Stomach (tissue), 4 donors: ENCODE data around the gene BCHE.

Experiments
- EP300 ChIP-seq: sonication (generic); formaldehyde crosslinking; IDR thresholded peaks from one replicate; pipeline ENCODE4 v1.6.1; 2017; ENCODE audit warnings: antibody characterized with exemption
- POLR2A ChIP-seq, 4 donors: fragments of 450-650 bp; IDR thresholded peaks; one replicate each; pipeline ENCODE4 v1.6.1; 2016; ENCODE audit warnings: antibody characterized with exemption in 4 of 4, control low read depth in 2 of 4, mild to moderate bottlenecking in 1 of 4, moderate library complexity in 1 of 4
- TF ChIP-seq, protein P1 (sequence below), 7 experiments: fragments of 450-650 bp in 4 of 7; fragments of 200-600 bp in 3 of 7; sonication (generic) in 3 of 7; IDR thresholded peaks; one replicate each; pipeline ENCODE4 v1.5.1; 2016 to 2019; ENCODE audit warnings: antibody characterized with exemption in 7 of 7, control low read depth in 2 of 7, mild to moderate bottlenecking in 1 of 7

DNA sequence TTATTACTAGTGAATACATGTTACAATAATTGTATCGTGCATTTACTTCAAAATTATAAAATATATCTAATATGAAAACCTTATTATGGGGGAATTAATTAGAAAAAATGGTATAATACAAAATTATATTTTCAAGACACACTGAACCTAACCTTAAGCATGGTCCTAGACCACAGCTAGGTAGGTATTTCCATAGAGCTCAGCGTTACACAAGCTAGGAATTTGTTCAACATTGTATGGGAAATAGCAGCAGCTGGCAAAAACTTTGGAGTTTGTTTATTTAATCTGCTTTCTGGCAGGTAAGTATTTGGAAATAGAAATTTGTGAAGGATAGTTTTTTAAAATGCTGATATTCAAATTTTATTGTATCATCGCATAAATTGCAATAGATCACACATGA is 52.9 kb downstream of the BCHE start:
- TF ChIP-seq, protein P1, sequence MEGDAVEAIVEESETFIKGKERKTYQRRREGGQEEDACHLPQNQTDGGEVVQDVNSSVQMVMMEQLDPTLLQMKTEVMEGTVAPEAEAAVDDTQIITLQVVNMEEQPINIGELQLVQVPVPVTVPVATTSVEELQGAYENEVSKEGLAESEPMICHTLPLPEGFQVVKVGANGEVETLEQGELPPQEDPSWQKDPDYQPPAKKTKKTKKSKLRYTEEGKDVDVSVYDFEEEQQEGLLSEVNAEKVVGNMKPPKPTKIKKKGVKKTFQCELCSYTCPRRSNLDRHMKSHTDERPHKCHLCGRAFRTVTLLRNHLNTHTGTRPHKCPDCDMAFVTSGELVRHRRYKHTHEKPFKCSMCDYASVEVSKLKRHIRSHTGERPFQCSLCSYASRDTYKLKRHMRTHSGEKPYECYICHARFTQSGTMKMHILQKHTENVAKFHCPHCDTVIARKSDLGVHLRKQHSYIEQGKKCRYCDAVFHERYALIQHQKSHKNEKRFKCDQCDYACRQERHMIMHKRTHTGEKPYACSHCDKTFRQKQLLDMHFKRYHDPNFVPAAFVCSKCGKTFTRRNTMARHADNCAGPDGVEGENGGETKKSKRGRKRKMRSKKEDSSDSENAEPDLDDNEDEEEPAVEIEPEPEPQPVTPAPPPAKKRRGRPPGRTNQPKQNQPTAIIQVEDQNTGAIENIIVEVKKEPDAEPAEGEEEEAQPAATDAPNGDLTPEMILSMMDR (IDR thresholded peaks at IDR 0.05), result no peak
- TF ChIP-seq EP300, result no peak
- no peak for TF ChIP-seq POLR2A (IDR thresholded peaks at IDR 0.05)
